Left lung (tissue), 10 donors: ENCODE measurements around the gene STPG2. TPM values are rescaled to one million over a fixed set of nuclear protein-coding genes. Genes with fewer than 3 reads are reported as not detected.
"Not testable (repeated sequence)": the region's sequence is repeated elsewhere in the genome, so short reads cannot be mapped to it uniquely, and the experiment has no call there.

Experiments
- ATAC-seq: fragments of 200-7000 bp; cut with Tn5 transposase; one replicate; pipeline ENCODE4 v1.9.1; 2020; ENCODE audit warnings: moderate library complexity
- DNase-seq, 4 donors: peaks; one replicate each; pipeline ENCODE4 v3.0.0-alpha.2; 2013 to 2020
- H3K27ac ChIP-seq, 2 donors: fragments of 200-600 bp; sonication (generic) in 1 of 2; one replicate each; pipeline versions ENCODE4 v1.5.0 to v1.8.0; 2020 to 2021
- H3K27me3 ChIP-seq, 2 donors: fragments of 200-600 bp; sonication (generic) in 1 of 2; one replicate each; pipeline versions ENCODE4 v1.5.0 to v1.8.0; 2020 to 2021
- H3K36me3 ChIP-seq, 2 donors: fragments of 200-600 bp; sonication (generic) in 1 of 2; one replicate each; pipeline versions ENCODE4 v1.5.0 to v1.8.0; 2020 to 2021
- H3K4me1 ChIP-seq, 2 donors: fragments of 200-600 bp; one replicate each; pipeline ENCODE4 v1.8.0; 2021
- H3K4me3 ChIP-seq, 2 donors: fragments of 200-600 bp; sonication (generic) in 1 of 2; one replicate each; pipeline versions ENCODE4 v1.5.0 to v1.8.0; 2020 to 2021; ENCODE audit warnings: mild to moderate bottlenecking in 1 of 2
- H3K9me3 ChIP-seq, 2 donors: fragments of 200-600 bp; sonication (generic) in 1 of 2; one replicate each; pipeline versions ENCODE4 v1.5.0 to v1.8.0; 2020 to 2021
- intact Hi-C, 2 donors: fragments of 100-400 bp; cut with DNase I; formaldehyde crosslinking; loops; one replicate each; pipeline versions ENCODE4 v1.11.2 to v1.14.2; 2022
- polyA plus RNA-seq, 6 donors: library from polyadenylated mRNA; unstranded; fragments of 120-200 nt; gene quantifications; one replicate each; pipeline ENCODE4 v1.2.1, GENCODE V29; 2013; ENCODE audit not compliant: insufficient read length in 6 of 6
- total RNA-seq, 2 donors: library from RNA; stranded (reverse); fragmentation: NEBNext Ultra II Directional; extraction: Animal tissue kit (Norgen Biotek cat#: 25700); gene quantifications; one replicate each; pipeline ENCODE4 v1.2.1, GENCODE V29; 2021
- TF ChIP-seq, protein P1 (sequence below), 2 donors: fragments of 200-600 bp; sonication (generic) in 1 of 2; IDR thresholded peaks; one replicate each; pipeline versions ENCODE4 v1.5.0 to v1.8.0; 2021; ENCODE audit warnings: antibody characterized with exemption in 2 of 2
- donor health status: DM: no; HTN: yes; CAD: no.
- donor health status: DM: no; HTN: no; CAD: no.

STPG2 gene
- total and polyA plus RNA-seq, 8 donors: 0.13 to 0.76 (median 0.30) TPM

- no peaks in the 10 kb centered on the region for H3K4me1 ChIP-seq
- ATAC-seq (no peak), DNase-seq (no peak)
- no peak overlapping the region for H3K4me3 ChIP-seq
- H3K36me3 ChIP-seq: no peaks in the 10 kb centered on the region
- no peaks in the 10 kb centered on the region for H3K27me3 ChIP-seq
- no peaks in the 10 kb centered on the region for H3K9me3 ChIP-seq
- intact Hi-C loops: no loop called here
- TF ChIP-seq, protein P1, sequence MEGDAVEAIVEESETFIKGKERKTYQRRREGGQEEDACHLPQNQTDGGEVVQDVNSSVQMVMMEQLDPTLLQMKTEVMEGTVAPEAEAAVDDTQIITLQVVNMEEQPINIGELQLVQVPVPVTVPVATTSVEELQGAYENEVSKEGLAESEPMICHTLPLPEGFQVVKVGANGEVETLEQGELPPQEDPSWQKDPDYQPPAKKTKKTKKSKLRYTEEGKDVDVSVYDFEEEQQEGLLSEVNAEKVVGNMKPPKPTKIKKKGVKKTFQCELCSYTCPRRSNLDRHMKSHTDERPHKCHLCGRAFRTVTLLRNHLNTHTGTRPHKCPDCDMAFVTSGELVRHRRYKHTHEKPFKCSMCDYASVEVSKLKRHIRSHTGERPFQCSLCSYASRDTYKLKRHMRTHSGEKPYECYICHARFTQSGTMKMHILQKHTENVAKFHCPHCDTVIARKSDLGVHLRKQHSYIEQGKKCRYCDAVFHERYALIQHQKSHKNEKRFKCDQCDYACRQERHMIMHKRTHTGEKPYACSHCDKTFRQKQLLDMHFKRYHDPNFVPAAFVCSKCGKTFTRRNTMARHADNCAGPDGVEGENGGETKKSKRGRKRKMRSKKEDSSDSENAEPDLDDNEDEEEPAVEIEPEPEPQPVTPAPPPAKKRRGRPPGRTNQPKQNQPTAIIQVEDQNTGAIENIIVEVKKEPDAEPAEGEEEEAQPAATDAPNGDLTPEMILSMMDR (IDR thresholded peaks at IDR 0.05): no peak
- no peak overlapping the region for H3K27ac ChIP-seq
Observed at GRCh38 chr4:97582890-97583289, 560.4 kb downstream of the STPG2 start.

GRCh38 chr4:97577004-97577403 is 566.3 kb downstream of the STPG2 start:
- intact Hi-C loops: no loop called here
- ATAC-seq (peak; percentile 80), DNase-seq (peak in 1 of 4 donors; percentile 10)
- H3K36me3 ChIP-seq: no peaks in the 10 kb centered on the region
- H3K9me3 ChIP-seq: no peaks in the 10 kb centered on the region
- H3K27ac ChIP-seq: no peak overlapping the region
- H3K4me3 ChIP-seq: no peak overlapping the region
- no peaks in the 10 kb centered on the region for H3K27me3 ChIP-seq
- TF ChIP-seq, protein P1 (IDR thresholded peaks at IDR 0.05): no peak
- no peaks in the 10 kb centered on the region for H3K4me1 ChIP-seq

DNA sequence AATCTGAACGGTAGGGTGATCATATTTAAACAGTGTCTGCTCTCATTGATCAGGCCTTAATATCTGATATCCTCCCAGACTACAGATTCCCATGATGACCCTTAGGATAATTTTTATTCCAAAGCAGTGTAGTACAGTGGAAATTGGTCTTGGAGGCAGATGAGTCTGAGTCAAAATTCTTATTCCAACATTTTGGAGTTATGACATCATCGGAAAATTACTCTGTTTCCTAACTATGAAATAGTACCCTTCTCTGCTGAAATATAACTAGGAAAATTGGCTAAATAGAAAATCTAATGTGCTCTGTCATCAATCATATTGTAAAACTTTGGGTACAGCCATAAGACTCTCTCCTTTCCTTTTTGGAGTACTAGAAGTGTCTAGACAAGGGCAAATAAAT is 583.3 kb downstream of the STPG2 start:
- TF ChIP-seq, protein P1 (IDR thresholded peaks at IDR 0.05): no peak
- intact Hi-C loops: no loop called here
- H3K27me3 ChIP-seq: no peaks in the 10 kb centered on the region
- no peak for DNase-seq
- no peak for ATAC-seq
- no peak overlapping the region for H3K27ac ChIP-seq
- H3K4me3 ChIP-seq: no peak overlapping the region
- H3K9me3 ChIP-seq: peaks cover 0 to 16% of the 10 kb centered on the region in 2 donors
- no peaks in the 10 kb centered on the region for H3K36me3 ChIP-seq
- H3K4me1 ChIP-seq: no peaks in the 10 kb centered on the region

- no peaks in the 10 kb centered on the region for H3K4me1 ChIP-seq
- H3K9me3 ChIP-seq: peaks cover 0 to 11% of the 10 kb centered on the region in 2 donors
- no peaks in the 10 kb centered on the region for H3K36me3 ChIP-seq
- intact Hi-C loops: no loop called here
- TF ChIP-seq, protein P1 (IDR thresholded peaks at IDR 0.05): no peak
- no peak for DNase-seq
- ATAC-seq: no peak
- no peaks in the 10 kb centered on the region for H3K27me3 ChIP-seq
- no peak overlapping the region for H3K4me3 ChIP-seq
- no peak overlapping the region for H3K27ac ChIP-seq
Observed at GRCh38 chr4:97558204-97558778, 585.0 kb downstream of the STPG2 start.

DNA sequence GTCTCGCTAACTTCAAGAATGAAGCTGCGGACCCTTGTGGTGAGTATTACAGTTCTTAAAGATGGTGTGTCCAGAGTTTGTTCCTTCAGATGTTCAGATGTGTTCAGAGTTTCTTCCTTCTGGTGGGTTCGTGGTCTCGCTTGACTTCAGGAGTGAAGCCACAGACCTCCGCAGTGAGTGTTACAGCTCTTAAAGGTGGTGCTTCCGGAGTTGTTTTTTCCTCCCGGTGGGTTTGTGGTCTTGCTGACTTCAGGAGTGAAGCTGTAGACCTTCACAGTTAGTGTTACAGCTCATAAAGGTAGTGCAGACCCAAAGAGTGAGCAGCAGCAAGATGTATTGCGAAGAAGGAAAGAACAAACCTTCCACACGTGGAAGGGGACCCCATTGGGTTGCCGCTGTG is 592.6 kb downstream of the STPG2 start:
- H3K36me3 ChIP-seq, H3K27me3 ChIP-seq, H3K27ac ChIP-seq, ATAC-seq, H3K4me3 ChIP-seq, H3K4me1 ChIP-seq, DNase-seq, intact Hi-C loops: not testable (repeated sequence)
- H3K9me3 ChIP-seq: peaks cover 0 to 12% of the 10 kb centered on the region in 2 donors
